Activated CD8-positive, alpha-beta memory T cell treated with anti-CD3 and anti-CD28 coated beads, Interleukin-2, amount 10 ng/mL, durations not matched to agents 7 days and 5 days (primary cell): Measurements from ENCODE around the gene ADAMTS10. TPM values are rescaled to one million over a fixed set of nuclear protein-coding genes. Genes with fewer than 3 reads are reported as not detected.
A peak's percentile ranks its signal among the peaks of the same experiment; 100 is the strongest.

Experiments used
- ATAC-seq: fragments of 150-1000 bp; cut with Tn5 transposase; one replicate; pipeline ENCODE4 v1.10.0; 2021; ENCODE audit warnings: moderate library complexity
- CTCF ChIA-PET: fragments of 350-600 bp; sonication (Branson Sonifier 250); formaldehyde crosslinking; loops from one replicate; lab custom pipeline; 2021; ENCODE audit warnings: antibody characterized with exemption; lab: Charles Lee
- DNase-seq: peaks from one replicate; pipeline ENCODE4 v3.0.0-alpha.2; 2020
- H3K27ac Mint-ChIP-seq: one replicate; pipeline ENCODE4 v1.8.0; 2021; ENCODE audit warnings: mild to moderate bottlenecking, mixed read lengths
- H3K27me3 Mint-ChIP-seq: one replicate; pipeline ENCODE4 v1.8.0; 2021; ENCODE audit warnings: mixed read lengths
- H3K36me3 Mint-ChIP-seq: one replicate; pipeline ENCODE4 v1.8.0; 2021; ENCODE audit warnings: mild to moderate bottlenecking, mixed read lengths
- H3K4me1 Mint-ChIP-seq: one replicate; pipeline ENCODE4 v1.8.0; 2021; ENCODE audit warnings: mixed read lengths
- H3K4me3 Mint-ChIP-seq: one replicate; pipeline ENCODE4 v1.8.0; 2021; ENCODE audit warnings: mild to moderate bottlenecking, moderate library complexity, mixed read lengths
- H3K9me3 Mint-ChIP-seq: one replicate; pipeline ENCODE4 v1.8.0; 2022; ENCODE audit warnings: low read depth, mixed read lengths
- total RNA-seq, 2 experiments: library from RNA; stranded (reverse); gene quantifications; one replicate each; pipeline ENCODE4 v1.2.3, GENCODE V29; 2021

The ADAMTS10 gene
- total RNA-seq: 1 to 10 TPM; 1.2 to 3.3 TPM

GRCh38 chr19:8610041-8610935, at the start of gene ADAMTS10:
ADAMTS10 (minus strand) TSS chr19:8610715; CDS start chr19:8605710, 5,005 bp downstream.
- ATAC-seq (peak; percentile 37), DNase-seq (no peak)
- CTCF ChIA-PET: no interaction called here
- Mint-ChIP-seq H3K4me1 (peaks cover 12% of the 10 kb centered on the region), H3K9me3 (no peaks in the 10 kb centered on the region), H3K27ac (peak within 1 kb of the TSS; percentile 10), H3K4me3 (peak within 1 kb of the TSS; percentile 64), H3K27me3 (peaks cover 8% of the 10 kb centered on the region), H3K36me3 (no peaks in the 10 kb centered on the region)

GRCh38 chr19:8659905-8660304, 49.4 kb upstream of the ADAMTS10 start:
- H3K4me3 Mint-ChIP-seq: no peak overlapping the region
- CTCF ChIA-PET: interaction anchor here (1.0 to 4.2 kb wide), 2 partner anchors 11 to 34 kb away, joined by 3 to 17 read pairs; no protein-coding TSS in a partner anchor
- H3K4me1 Mint-ChIP-seq: peaks cover 32% of the 10 kb centered on the region
- H3K27ac Mint-ChIP-seq: no peak overlapping the region
- H3K36me3 Mint-ChIP-seq: no peaks in the 10 kb centered on the region
- H3K27me3 Mint-ChIP-seq: peaks cover 4% of the 10 kb centered on the region
- no peak for DNase-seq
- no peaks in the 10 kb centered on the region for H3K9me3 Mint-ChIP-seq
- no peak for ATAC-seq

- DNase-seq (no peak), ATAC-seq (no peak)
- Mint-ChIP-seq H3K4me1 (peaks cover 19% of the 10 kb centered on the region), H3K9me3 (no peaks in the 10 kb centered on the region), H3K27me3 (peaks cover 4% of the 10 kb centered on the region), H3K27ac (peak overlapping the region; percentile 18), H3K4me3 (no peak overlapping the region), H3K36me3 (no peaks in the 10 kb centered on the region)
- CTCF ChIA-PET: interaction anchor here (1.1 to 4.2 kb wide), 3 partner anchors 34 to 76 kb away, joined by 3 to 17 read pairs (median 3); no protein-coding TSS in a partner anchor
Measured at GRCh38 chr19:8657869-8658268, 47.4 kb upstream of the ADAMTS10 start.

- Mint-ChIP-seq H3K27ac (no peak overlapping the region), H3K9me3 (no peaks in the 10 kb centered on the region), H3K27me3 (peaks cover 8% of the 10 kb centered on the region), H3K4me3 (no peak overlapping the region), H3K36me3 (no peaks in the 10 kb centered on the region), H3K4me1 (peaks cover 19% of the 10 kb centered on the region)
- DNase-seq: peak; percentile 55
- CTCF ChIA-PET: interaction anchor here (0.6 to 3.9 kb wide), 14 partner anchors 11 to 1467 kb away, joined by 3 to 127 read pairs (median 12); partner anchors contain the start of genes ACTL9, MYO1F, NFILZ and RAB11B
- peak; percentile 61 for ATAC-seq
Measured at GRCh38 chr19:8655340-8655709, 44.8 kb upstream of the ADAMTS10 start.

GRCh38 chr19:8654591-8655339, 44.2 kb upstream of the ADAMTS10 start:
- no peaks in the 10 kb centered on the region for H3K36me3 Mint-ChIP-seq
- H3K9me3 Mint-ChIP-seq: no peaks in the 10 kb centered on the region
- peaks cover 8% of the 10 kb centered on the region for H3K27me3 Mint-ChIP-seq
- peak overlapping the region; percentile 35 for H3K4me3 Mint-ChIP-seq
- H3K4me1 Mint-ChIP-seq: peaks cover 23% of the 10 kb centered on the region
- DNase-seq: peak; percentile 76
- CTCF ChIA-PET: interaction anchor here (0.8 to 3.9 kb wide), 16 partner anchors 9 to 265 kb away, joined by 3 to 127 read pairs (median 10); partner anchors contain the start of genes ACTL9, MYO1F, NFILZ and RAB11B
- ATAC-seq: peak; percentile 69
- peak overlapping the region; percentile 19 for H3K27ac Mint-ChIP-seq

- no peaks in the 10 kb centered on the region for H3K36me3 Mint-ChIP-seq
- CTCF ChIA-PET: no interaction called here
- H3K27me3 Mint-ChIP-seq: peaks cover 13% of the 10 kb centered on the region
- ATAC-seq: no peak
- H3K9me3 Mint-ChIP-seq: no peaks in the 10 kb centered on the region
- H3K4me1 Mint-ChIP-seq: peaks cover 13% of the 10 kb centered on the region
- no peak for DNase-seq
- H3K27ac Mint-ChIP-seq: no peak overlapping the region
- no peak overlapping the region for H3K4me3 Mint-ChIP-seq
Measured at GRCh38 chr19:8648240-8648639, 37.7 kb upstream of the ADAMTS10 start.

- no peaks in the 10 kb centered on the region for H3K36me3 Mint-ChIP-seq
- H3K4me3 Mint-ChIP-seq: no peak overlapping the region
- CTCF ChIA-PET: interaction anchor here (1.4 to 3.7 kb wide), 5 partner anchors 11 to 231 kb away, joined by 4 to 25 read pairs (median 5); partner anchors contain the start of genes ACTL9 and MARCHF2
- H3K9me3 Mint-ChIP-seq: peaks cover 5% of the 10 kb centered on the region
- ATAC-seq: no peak
- H3K27ac Mint-ChIP-seq: no peak overlapping the region
- peaks cover 7% of the 10 kb centered on the region for H3K4me1 Mint-ChIP-seq
- no peak for DNase-seq
- H3K27me3 Mint-ChIP-seq: peaks cover 5% of the 10 kb centered on the region
Measured at GRCh38 chr19:8643860-8644653, 33.5 kb upstream of the ADAMTS10 start.

- Mint-ChIP-seq H3K27me3 (peaks cover 8% of the 10 kb centered on the region), H3K4me1 (peaks cover 10% of the 10 kb centered on the region), H3K27ac (no peak overlapping the region), H3K4me3 (no peak overlapping the region), H3K36me3 (no peaks in the 10 kb centered on the region), H3K9me3 (peaks cover 5% of the 10 kb centered on the region)
- ATAC-seq (no peak), DNase-seq (no peak)
- CTCF ChIA-PET: interaction anchor here (0.9 to 3.7 kb wide), 13 partner anchors 12 to 288 kb away, joined by 3 to 25 read pairs (median 5); partner anchors contain the start of genes MARCHF2 and NFILZ
Measured at GRCh38 chr19:8642561-8642960, 32.0 kb upstream of the ADAMTS10 start.

- H3K4me1 Mint-ChIP-seq: peaks cover 10% of the 10 kb centered on the region
- peaks cover 5% of the 10 kb centered on the region for H3K9me3 Mint-ChIP-seq
- no peaks in the 10 kb centered on the region for H3K36me3 Mint-ChIP-seq
- no peak for DNase-seq
- H3K4me3 Mint-ChIP-seq: no peak overlapping the region
- CTCF ChIA-PET: interaction anchor here (0.7 to 3.7 kb wide), 16 partner anchors 9 to 288 kb away, joined by 3 to 25 read pairs (median 4); partner anchors contain the start of genes MARCHF2 and NFILZ
- H3K27ac Mint-ChIP-seq: no peak overlapping the region
- ATAC-seq: no peak
- H3K27me3 Mint-ChIP-seq: peaks cover 11% of the 10 kb centered on the region
Measured at GRCh38 chr19:8641908-8642547, 31.5 kb upstream of the ADAMTS10 start.

- CTCF ChIA-PET: interaction anchor here (0.7 to 3.7 kb wide), 15 partner anchors 8 to 287 kb away, joined by 3 to 25 read pairs (median 5); partner anchors contain the start of genes MARCHF2 and NFILZ
- Mint-ChIP-seq H3K27ac (no peak overlapping the region), H3K36me3 (no peaks in the 10 kb centered on the region), H3K27me3 (peaks cover 10% of the 10 kb centered on the region), H3K9me3 (peaks cover 5% of the 10 kb centered on the region), H3K4me3 (no peak overlapping the region), H3K4me1 (peaks cover 5% of the 10 kb centered on the region)
- no peak for DNase-seq
- ATAC-seq: no peak
Measured at GRCh38 chr19:8641221-8641907, 30.8 kb upstream of the ADAMTS10 start.

- peaks cover 5% of the 10 kb centered on the region for H3K9me3 Mint-ChIP-seq
- no peaks in the 10 kb centered on the region for H3K36me3 Mint-ChIP-seq
- DNase-seq (no peak), ATAC-seq (no peak)
- H3K4me1 Mint-ChIP-seq: peaks cover 3% of the 10 kb centered on the region
- H3K4me3 Mint-ChIP-seq: no peak overlapping the region
- CTCF ChIA-PET: interaction anchor here (1.1 to 2.0 kb wide), 2 partner anchors 54 to 59 kb away, joined by 3 to 5 read pairs; no protein-coding TSS in a partner anchor
- H3K27me3 Mint-ChIP-seq: peaks cover 10% of the 10 kb centered on the region
- H3K27ac Mint-ChIP-seq: no peak overlapping the region
Measured at GRCh38 chr19:8640402-8641004, 30.0 kb upstream of the ADAMTS10 start.
